SK-N-SH (cell line): Measurements from ENCODE around the gene KRT14.

Experiments used
- CTCF ChIP-seq: fragments of 200-600 bp; sonication (generic); IDR thresholded peaks from 2 replicates; pipeline ENCODE4 v1.6.1; 2017; ENCODE audit warnings: antibody characterized with exemption, mild to moderate bottlenecking, moderate library complexity
- ELF1 ChIP-seq: IDR thresholded peaks from 2 replicates; pipeline ENCODE4 v1.4.0; 2012
- EZH2phosphoT487 ChIP-seq: fragments of 200-600 bp; sonication (generic); IDR thresholded peaks from 2 replicates; pipeline ENCODE4 v1.6.1; 2017; ENCODE audit warnings: low read depth, mixed run types, mild to moderate bottlenecking, antibody characterized with exemption, moderate library complexity, borderline replicate concordance
- MEF2A ChIP-seq: IDR thresholded peaks from 2 replicates; pipeline ENCODE4 v1.4.0; 2012; ENCODE audit warnings: low read depth, borderline replicate concordance
- PBX3 ChIP-seq: IDR thresholded peaks from 2 replicates; pipeline ENCODE4; 2012
- USF2 ChIP-seq: fragments of 150-350 bp; IDR thresholded peaks from 2 replicates; pipeline ENCODE4 v1.6.1; 2017; ENCODE audit warnings: antibody characterized with exemption, low read length, low read depth, borderline replicate concordance
- YY1 ChIP-seq: IDR thresholded peaks from 2 replicates; pipeline ENCODE4 v1.4.0; 2012; ENCODE audit warnings: low read depth, mild to moderate bottlenecking

- no peak for TF ChIP-seq PBX3
- TF ChIP-seq CTCF: no peak
- no peak for TF ChIP-seq YY1
- no peak for TF ChIP-seq MEF2A
- TF ChIP-seq USF2: no peak
- no peak for TF ChIP-seq ELF1
- no peak for TF ChIP-seq EZH2phosphoT487
Observed at GRCh38 chr17:41581366-41582060, 5.2 kb downstream of the KRT14 start.
